H1 (cell line): ENCODE measurements around the gene C2orf80. TPM values are rescaled to one million over a fixed set of nuclear protein-coding genes. Genes with fewer than 3 reads are reported as not detected.

Experiments
- CTCF ChIA-PET: fragments of 300-600 bp; sonication (Branson Sonifier 250); formaldehyde crosslinking; loops from one replicate; lab custom pipeline; 2021; ENCODE audit not compliant: partially characterized antibody; lab: Charles Lee
- POLR2A ChIA-PET: fragments of 300-600 bp; sonication (Branson Sonifier 250); formaldehyde crosslinking; loops from one replicate; lab custom pipeline; 2021; ENCODE audit warnings: inconsistent platforms; ENCODE audit not compliant: partially characterized antibody; lab: Charles Lee
- DNase-seq, 2 experiments: peaks; one replicate each; pipeline versions ENCODE4 v3.0.0 to v3.0.0-alpha.2; 2010 to 2022; ENCODE audit warnings: low spot score in 2 of 2, low read depth in 1 of 2, mixed read lengths in 1 of 2
- FAIRE-seq: peaks from 2 replicates; lab custom pipeline; 2011; peaks lifted over from hg19 to GRCh38; lab: Jason Lieb, UNC
- H2AFZ ChIP-seq: 2 replicates; pipeline ENCODE4 v1.8.1; 2012; ENCODE audit warnings: low read length, inconsistent platforms
- H2AK5ac ChIP-seq: 2 replicates; pipeline ENCODE4 v1.6.1; 2013; ENCODE audit warnings: low read depth, low read length
- H2BK120ac ChIP-seq: replicated peaks from 2 replicates; pipeline ENCODE3; 2013; ENCODE audit warnings: low read depth, low read length, inconsistent platforms
- H2BK12ac ChIP-seq: 2 replicates; pipeline ENCODE4 v1.6.1; 2013; ENCODE audit warnings: low read depth, low read length
- H2BK15ac ChIP-seq: 2 replicates; pipeline ENCODE4 v1.6.1; 2013; ENCODE audit warnings: low read length
- H2BK20ac ChIP-seq: 2 replicates; pipeline ENCODE4 v1.6.1; 2013; ENCODE audit warnings: low read length
- H2BK5ac ChIP-seq: 2 replicates; pipeline ENCODE4 v1.6.1; 2013; ENCODE audit warnings: low read depth, low read length
- H3K14ac ChIP-seq: 2 replicates; pipeline ENCODE4 v1.6.1; 2013; ENCODE audit warnings: inconsistent platforms; ENCODE audit not compliant: insufficient read length
- H3K18ac ChIP-seq: 2 replicates; pipeline ENCODE4 v1.6.1; 2013; ENCODE audit warnings: low read length; ENCODE audit errors: extremely low read depth
- H3K23ac ChIP-seq: 2 replicates; pipeline ENCODE4 v1.6.1; 2013; ENCODE audit warnings: inconsistent platforms; ENCODE audit not compliant: insufficient read length
- H3K23me2 ChIP-seq: 2 replicates; pipeline ENCODE4 v1.6.1; 2013; ENCODE audit warnings: low read depth, low read length
- H3K27ac ChIP-seq: 2 replicates; pipeline ENCODE4 v1.6.1; 2011; ENCODE audit warnings: low read depth, low read length, inconsistent platforms
- H3K27me3 ChIP-seq, 4 experiments: replicated peaks in 1 of 4; 1 replicate in 1 of 4; 2 replicates in 3 of 4; pipeline versions ENCODE4 v1.6.1 to v1.8.1; 2011 to 2013; ENCODE audit warnings: low read length in 3 of 4, mild to moderate bottlenecking in 3 of 4, inconsistent platforms in 2 of 4, mixed read lengths in 2 of 4, moderate library complexity in 1 of 4; ENCODE audit not compliant: control insufficient read depth in 3 of 4, insufficient read depth in 3 of 4; ENCODE audit errors: extremely low read depth in 1 of 4
- H3K36me3 ChIP-seq, 4 experiments: 2 replicates each; pipeline versions ENCODE4 v1.6.1 to v1.8.1; 2011 to 2013; ENCODE audit warnings: mild to moderate bottlenecking in 4 of 4, low read length in 3 of 4, moderate library complexity in 2 of 4, control low read depth in 1 of 4, inconsistent platforms in 1 of 4; ENCODE audit not compliant: insufficient read depth in 4 of 4, control insufficient read depth in 2 of 4
- H3K4ac ChIP-seq: replicated peaks from 2 replicates; pipeline ENCODE3; 2013; ENCODE audit warnings: low read length, low read depth, mixed read lengths, inconsistent platforms; ENCODE audit not compliant: insufficient read length
- H3K4me1 ChIP-seq, 4 experiments: replicated peaks in 1 of 4; 1 replicate in 1 of 4; 2 replicates in 3 of 4; pipeline versions ENCODE4 v1.6.1 to v1.8.1; 2011 to 2013; ENCODE audit warnings: low read length in 3 of 4, inconsistent platforms in 2 of 4, mixed read lengths in 1 of 4; ENCODE audit not compliant: insufficient read depth in 4 of 4, control insufficient read depth in 3 of 4
- H3K4me2 ChIP-seq, 2 experiments: 2 replicates each; pipeline versions ENCODE4 v1.6.1 to v1.8.1; 2011 to 2013; ENCODE audit warnings: low read depth in 2 of 2, low read length in 2 of 2, control low read depth in 1 of 2, inconsistent platforms in 1 of 2, mild to moderate bottlenecking in 1 of 2; ENCODE audit not compliant: insufficient read depth in 1 of 2
- H3K4me3 ChIP-seq, 4 experiments: fragments of 200-600, 300-600 bp in 1 of 4; sonication (generic), shearing (Covaris generic), sonication (Bioruptor Twin) in 1 of 4; 2 replicates each; pipeline versions ENCODE4 v1.5.1 to v1.8.1; 2011 to 2016; ENCODE audit warnings: low read length in 4 of 4, low read depth in 3 of 4, control low read depth in 2 of 4, inconsistent platforms in 2 of 4, mild to moderate bottlenecking in 2 of 4, mixed read lengths in 1 of 4, moderate library complexity in 1 of 4; ENCODE audit not compliant: insufficient read depth in 2 of 4; ENCODE audit errors: extremely low read depth in 1 of 4
- H3K56ac ChIP-seq: replicated peaks from 2 replicates; pipeline ENCODE3; 2013; ENCODE audit warnings: low read depth, mild to moderate bottlenecking, mixed read lengths, low read length, inconsistent platforms; ENCODE audit not compliant: insufficient read length
- H3K79me1 ChIP-seq: 2 replicates; pipeline ENCODE4 v1.6.1; 2013; ENCODE audit warnings: low read depth, low read length, control low read depth
- H3K79me2 ChIP-seq, 2 experiments: 2 replicates each; pipeline versions ENCODE4 v1.6.1 to v1.8.1; 2012 to 2013; ENCODE audit warnings: low read length in 2 of 2, mild to moderate bottlenecking in 2 of 2, inconsistent platforms in 1 of 2; ENCODE audit not compliant: insufficient read depth in 2 of 2, control insufficient read depth in 1 of 2
- H3K9ac ChIP-seq, 4 experiments: replicated peaks in 1 of 4; 1 replicate in 1 of 4; 2 replicates in 3 of 4; pipeline versions ENCODE4 v1.6.1 to v1.8.1; 2011 to 2013; ENCODE audit warnings: low read depth in 3 of 4, low read length in 3 of 4, control low read depth in 2 of 4, mild to moderate bottlenecking in 2 of 4, moderate library complexity in 2 of 4, inconsistent platforms in 1 of 4; ENCODE audit errors: extremely low read depth in 1 of 4
- H3K9me3 ChIP-seq, 2 experiments: 2 replicates each; pipeline versions ENCODE4 v1.6.1 to v1.8.1; 2012 to 2013; ENCODE audit warnings: mild to moderate bottlenecking in 2 of 2, moderate library complexity in 2 of 2, control low read depth in 1 of 2, inconsistent platforms in 1 of 2, low read depth in 1 of 2, low read length in 1 of 2, mixed read lengths in 1 of 2; ENCODE audit not compliant: insufficient read depth in 2 of 2
- H4K20me1 ChIP-seq, 2 experiments: replicated peaks in 1 of 2; 2 replicates each; pipeline versions ENCODE3 to v1.8.1; 2011 to 2013; ENCODE audit warnings: inconsistent platforms in 2 of 2, low read length in 2 of 2, mild to moderate bottlenecking in 1 of 2; ENCODE audit not compliant: insufficient read depth in 2 of 2, control insufficient read depth in 1 of 2
- H4K5ac ChIP-seq: 2 replicates; pipeline ENCODE4 v1.6.1; 2013; ENCODE audit warnings: low read length, low read depth, mixed read lengths, inconsistent platforms; ENCODE audit not compliant: insufficient read length
- H4K8ac ChIP-seq: 2 replicates; pipeline ENCODE4 v1.8.0; 2013; ENCODE audit warnings: mild to moderate bottlenecking, moderate library complexity, low read length, inconsistent platforms; ENCODE audit not compliant: insufficient read depth; ENCODE audit errors: extremely low read depth
- H4K91ac ChIP-seq: replicated peaks from 2 replicates; pipeline ENCODE3; 2013; ENCODE audit warnings: low read length, mixed read lengths, inconsistent platforms; ENCODE audit not compliant: insufficient read length
- GTF2F1 ChIP-seq: IDR thresholded peaks from 2 replicates; pipeline ENCODE4 v1.6.1; 2012; ENCODE audit warnings: low read depth, low read length, improper control_type of control experiment, borderline replicate concordance
- KDM4A ChIP-seq: IDR thresholded peaks from one replicate; pipeline ENCODE4 v1.7.1; 2012; ENCODE audit warnings: low read depth, mild to moderate bottlenecking, moderate library complexity, low read length, inconsistent platforms; ENCODE audit not compliant: severe bottlenecking
- RAD21 ChIP-seq, 2 experiments: IDR thresholded peaks in 1 of 2; conservative IDR thresholded peaks in 1 of 2; 2 replicates each; pipeline ENCODE4 v1.6.1; 2011; ENCODE audit warnings: low read depth in 2 of 2, low read length in 2 of 2, improper control_type of control experiment in 1 of 2, inconsistent platforms in 1 of 2, mild to moderate bottlenecking in 1 of 2, moderate library complexity in 1 of 2
- SIRT6 ChIP-seq: IDR thresholded peaks from one replicate; pipeline ENCODE4 v1.7.1; 2012; ENCODE audit warnings: low read length, inconsistent platforms
- WGBS, 2 experiments: shearing (Covaris generic) in 1 of 2; methylation state at CpG; one replicate each; pipeline versions ENCODE4 v1.1.6 to v1.1.7; 2013 to 2015; ENCODE audit warnings: low lambda C conversion rate in 2 of 2, mixed read lengths in 2 of 2, inconsistent platforms in 1 of 2, low coverage in 1 of 2, missing lambda C conversion rate in 1 of 2; ENCODE audit not compliant: insufficient replicate concordance in 2 of 2, insufficient coverage in 1 of 2, insufficient read length in 1 of 2; ENCODE audit errors: extremely low coverage in 1 of 2, missing lambda C conversion rate in 1 of 2; 5-methylcytosine and 5-hydroxymethylcytosine counted together
- polyA plus RNA-seq, 7 experiments: library from polyadenylated mRNA; depleted of rRNA in 3 of 7; stranded (reverse) in 5 of 7; unstranded in 2 of 7; fragments of >200 nt in 5 of 7; fragments of 200-250 nt in 2 of 7; gene quantifications; 1 replicate in 5 of 7; 2 replicates in 1 of 7; 4 replicates in 1 of 7; pipeline versions ENCODE4 v1.2.1 to v1.2.3, GENCODE V29; 2011 to 2013; ENCODE audit warnings: missing spikeins in 2 of 7, mixed read lengths in 2 of 7
- total RNA-seq: library from RNA; stranded (reverse); fragmentation: NEBNext Ultra II Directional; extraction: Animal tissue kit (Norgen Biotek cat#: 25700); gene quantifications from 2 replicates; pipeline ENCODE4 v1.2.1, GENCODE V29; 2021
- TF ChIP-seq, protein P1 (sequence below), 3 experiments: IDR thresholded peaks; 1 replicate in 2 of 3; 2 replicates in 1 of 3; pipeline versions ENCODE4 v1.5.1 to v1.6.1; 2011; ENCODE audit warnings: low read length in 3 of 3, mild to moderate bottlenecking in 3 of 3, inconsistent platforms in 2 of 3, low read depth in 1 of 3, moderate library complexity in 1 of 3; ENCODE audit not compliant: insufficient read depth in 1 of 3; ENCODE audit errors: control extremely low read depth in 1 of 3

The C2orf80 gene
- total and polyA plus RNA-seq, 2 of the 8 experiments (the other 6 are each of a cell fraction or from before 2014, with no cell fraction given): 0.97 to 1.1 TPM

- Histone ChIP-seq H3K18ac (no peak overlapping the region), H3K27ac (no peak overlapping the region), H4K5ac (no peak overlapping the region), H2AFZ (no peak overlapping the region), H3K9me3 (0 out of 4 replicates have a peak, but pooled peaks cover 2 to 5% of the 10 kb centered on the region in 2 experiments), H2BK5ac (no peak overlapping the region), H3K23me2 (no peaks in the 10 kb centered on the region), H3K23ac (no peak overlapping the region), H2BK15ac (no peak overlapping the region), H4K91ac (no peak overlapping the region), H2BK120ac (no peak overlapping the region), H3K4me2 (no peak overlapping the region), H3K79me2 (no peaks in the 10 kb centered on the region), H3K14ac (no peak overlapping the region), H4K8ac (no peak overlapping the region)
- POLR2A ChIA-PET: interaction anchor here (1.1 kb wide), 1 partner anchor 12 kb away, joined by 3 read pairs; no protein-coding TSS in a partner anchor
- CTCF ChIA-PET: interaction anchor here (0.6 to 6.5 kb wide), 13 partner anchors 9 to 516 kb away, joined by 3 to 56 read pairs (median 4); partner anchors contain the start of gene IDH1
- TF ChIP-seq, protein P1, sequence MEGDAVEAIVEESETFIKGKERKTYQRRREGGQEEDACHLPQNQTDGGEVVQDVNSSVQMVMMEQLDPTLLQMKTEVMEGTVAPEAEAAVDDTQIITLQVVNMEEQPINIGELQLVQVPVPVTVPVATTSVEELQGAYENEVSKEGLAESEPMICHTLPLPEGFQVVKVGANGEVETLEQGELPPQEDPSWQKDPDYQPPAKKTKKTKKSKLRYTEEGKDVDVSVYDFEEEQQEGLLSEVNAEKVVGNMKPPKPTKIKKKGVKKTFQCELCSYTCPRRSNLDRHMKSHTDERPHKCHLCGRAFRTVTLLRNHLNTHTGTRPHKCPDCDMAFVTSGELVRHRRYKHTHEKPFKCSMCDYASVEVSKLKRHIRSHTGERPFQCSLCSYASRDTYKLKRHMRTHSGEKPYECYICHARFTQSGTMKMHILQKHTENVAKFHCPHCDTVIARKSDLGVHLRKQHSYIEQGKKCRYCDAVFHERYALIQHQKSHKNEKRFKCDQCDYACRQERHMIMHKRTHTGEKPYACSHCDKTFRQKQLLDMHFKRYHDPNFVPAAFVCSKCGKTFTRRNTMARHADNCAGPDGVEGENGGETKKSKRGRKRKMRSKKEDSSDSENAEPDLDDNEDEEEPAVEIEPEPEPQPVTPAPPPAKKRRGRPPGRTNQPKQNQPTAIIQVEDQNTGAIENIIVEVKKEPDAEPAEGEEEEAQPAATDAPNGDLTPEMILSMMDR (IDR thresholded peaks at IDR 0.05; ENCODE audit: control extremely low read depth in 1 of 3, insufficient read depth in 1 of 3, low read depth in 1 of 3, low read length in 3 of 3): peak in 2 of 3 experiments; percentile 43 to 50; a peak in 2 of 4 replicates
- no peak for TF ChIP-seq GTF2F1
- peak; percentile 33 to 43; a peak in 3 of 4 replicates for TF ChIP-seq RAD21 (IDR thresholded peaks at IDR 0.05 in 1 of 2, conservative IDR thresholded peaks at IDR 0.05 in 1 of 2; ENCODE audit: low read depth in 2 of 2, low read length in 2 of 2)
- no peak for TF ChIP-seq SIRT6
- no peak for TF ChIP-seq KDM4A
- TF ChIP-seq, all 59 proteins: peak for 2
- DNase-seq: no peak
- Histone ChIP-seq H2BK12ac (no peak overlapping the region), H3K27me3 (no peaks in the 10 kb centered on the region; a peak in 1 of 7 replicates), H3K4ac (no peak overlapping the region), H3K56ac (no peak overlapping the region), H3K36me3 (no peaks in the 10 kb centered on the region), H3K4me1 (0 out of 7 replicates have a peak, but pooled peaks cover 0 to 3% (median 0%) of the 10 kb centered on the region in 4 experiments), H4K20me1 (no peaks in the 10 kb centered on the region), H3K79me1 (no peaks in the 10 kb centered on the region), H2AK5ac (no peak overlapping the region), H2BK20ac (no peak overlapping the region), H3K9ac (no peak overlapping the region), H3K4me3 (no peak overlapping the region)
- FAIRE-seq: peak; percentile 69
- 68% methylated on average over 2 of the region's 2 CpGs; no CpG with 5 or more reads in 1 of the 2 experiments for WGBS, 2 experiments
Measured at GRCh38 chr2:208148803-208149202, 41.0 kb downstream of the C2orf80 start.
